ENCODE results near the gene KPTN. TPM values are rescaled to one million over a fixed set of nuclear protein-coding genes. Genes with fewer than 3 reads are reported as not detected.

KPTN gene
- total RNA-seq, 1 donor from 2014 or later: 15.9 TPM

DNA sequence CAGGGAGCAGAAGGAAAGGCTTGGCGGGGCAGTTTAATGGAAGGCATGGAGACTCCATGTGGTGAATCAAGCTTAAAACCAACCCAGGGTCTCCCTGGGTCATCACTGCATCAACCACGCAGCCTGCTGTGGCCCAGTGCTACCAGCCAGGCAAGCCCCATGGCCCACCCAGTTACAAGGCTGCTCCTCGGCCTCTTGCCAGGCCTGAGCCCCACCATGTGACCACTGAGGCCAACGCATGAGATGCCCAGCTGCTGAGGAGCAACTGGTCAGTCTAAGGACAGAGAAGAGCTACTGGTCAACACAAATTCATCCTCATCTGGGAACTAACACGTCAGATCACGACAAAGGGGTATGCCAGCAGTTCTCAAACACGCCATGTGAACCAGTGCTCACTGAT lies 15.4 kb upstream of the KPTN start:
- Histone ChIP-seq H3K9ac (ENCODE audit: low read length) (no peak overlapping the region), H3K27me3 (ENCODE audit: insufficient read depth, low read length) (no peaks in the 10 kb centered on the region), H3K36me3 (ENCODE audit: insufficient read depth, low read length) (peaks cover 7% of the 10 kb centered on the region), H3K27ac (ENCODE audit: low read depth, low read length) (no peak overlapping the region), H3K9me3 (ENCODE audit: insufficient read depth, low read depth, low read length) (no peaks in the 10 kb centered on the region), H3K4me1 (ENCODE audit: insufficient read depth, low read length) (no peaks in the 10 kb centered on the region), H3K4me2 (ENCODE audit: low read length) (no peak overlapping the region), H2AFZ (ENCODE audit: low read depth, low read length) (no peak overlapping the region), H3K79me2 (ENCODE audit: insufficient read depth, low read length) (peaks cover 10% of the 10 kb centered on the region), H3K4me3 (ENCODE audit: insufficient read depth, low read depth, low read length) (no peak overlapping the region), H4K20me1 (ENCODE audit: insufficient read depth, low read length) (peaks cover 80% of the 10 kb centered on the region)
- peaks cover 6% of the 10 kb centered on the region for H3K4me1 Mint-ChIP-seq (ENCODE audit: low read depth, unreplicated experiment)
- TF ChIP-seq EZH2 (IDR thresholded peaks at IDR 0.05; ENCODE audit: insufficient read depth, low read length): no peak
- TF ChIP-seq, protein P1, sequence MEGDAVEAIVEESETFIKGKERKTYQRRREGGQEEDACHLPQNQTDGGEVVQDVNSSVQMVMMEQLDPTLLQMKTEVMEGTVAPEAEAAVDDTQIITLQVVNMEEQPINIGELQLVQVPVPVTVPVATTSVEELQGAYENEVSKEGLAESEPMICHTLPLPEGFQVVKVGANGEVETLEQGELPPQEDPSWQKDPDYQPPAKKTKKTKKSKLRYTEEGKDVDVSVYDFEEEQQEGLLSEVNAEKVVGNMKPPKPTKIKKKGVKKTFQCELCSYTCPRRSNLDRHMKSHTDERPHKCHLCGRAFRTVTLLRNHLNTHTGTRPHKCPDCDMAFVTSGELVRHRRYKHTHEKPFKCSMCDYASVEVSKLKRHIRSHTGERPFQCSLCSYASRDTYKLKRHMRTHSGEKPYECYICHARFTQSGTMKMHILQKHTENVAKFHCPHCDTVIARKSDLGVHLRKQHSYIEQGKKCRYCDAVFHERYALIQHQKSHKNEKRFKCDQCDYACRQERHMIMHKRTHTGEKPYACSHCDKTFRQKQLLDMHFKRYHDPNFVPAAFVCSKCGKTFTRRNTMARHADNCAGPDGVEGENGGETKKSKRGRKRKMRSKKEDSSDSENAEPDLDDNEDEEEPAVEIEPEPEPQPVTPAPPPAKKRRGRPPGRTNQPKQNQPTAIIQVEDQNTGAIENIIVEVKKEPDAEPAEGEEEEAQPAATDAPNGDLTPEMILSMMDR (IDR thresholded peaks at IDR 0.05; ENCODE audit: insufficient read depth, low read depth, low read length): no peak
- DNase-seq (ENCODE audit: low read depth) (no peak), FAIRE-seq (no peak)
- H3K9me3 Mint-ChIP-seq (ENCODE audit: unreplicated experiment): no peaks in the 10 kb centered on the region
- H3K27me3 Mint-ChIP-seq (ENCODE audit: low read depth, unreplicated experiment): no peaks in the 10 kb centered on the region
- H3K4me3 Mint-ChIP-seq (ENCODE audit: unreplicated experiment): no peak overlapping the region
- H3K27ac Mint-ChIP-seq (ENCODE audit: unreplicated experiment): no peak overlapping the region
- H3K36me3 Mint-ChIP-seq (ENCODE audit: low read depth, unreplicated experiment): peaks cover 18% of the 10 kb centered on the region

DNA sequence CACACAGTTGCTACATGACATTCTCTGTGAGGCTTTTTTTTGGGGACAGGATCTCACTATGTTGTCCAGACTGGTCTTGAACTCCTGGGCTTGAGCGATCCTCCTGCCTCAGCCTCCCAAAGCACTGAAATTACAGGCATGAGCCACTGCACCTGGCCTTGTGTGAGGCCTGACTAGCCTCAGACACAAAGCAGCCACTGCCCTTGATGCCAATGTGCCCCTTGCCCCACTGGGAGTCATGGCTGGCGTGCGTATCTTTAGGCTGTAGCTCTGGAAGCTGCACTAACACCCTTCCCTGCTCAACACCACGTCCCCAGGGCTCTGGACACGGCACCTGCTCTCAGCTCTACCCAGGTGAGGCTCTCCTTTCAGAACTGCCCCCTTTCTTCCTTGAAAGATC lies 14.5 kb upstream of the KPTN start:
- no peaks in the 10 kb centered on the region for H3K27me3 Mint-ChIP-seq (ENCODE audit: low read depth, unreplicated experiment)
- TF ChIP-seq, protein P1 (IDR thresholded peaks at IDR 0.05; ENCODE audit: insufficient read depth, low read depth, low read length): no peak
- no peak for TF ChIP-seq EZH2 (IDR thresholded peaks at IDR 0.05; ENCODE audit: insufficient read depth, low read length)
- no peak overlapping the region for H3K27ac Mint-ChIP-seq (ENCODE audit: unreplicated experiment)
- Histone ChIP-seq H3K4me3 (ENCODE audit: insufficient read depth, low read depth, low read length) (no peak overlapping the region), H3K27me3 (ENCODE audit: insufficient read depth, low read length) (no peaks in the 10 kb centered on the region), H3K27ac (ENCODE audit: low read depth, low read length) (no peak overlapping the region), H3K36me3 (ENCODE audit: insufficient read depth, low read length) (peaks cover 7% of the 10 kb centered on the region), H3K79me2 (ENCODE audit: insufficient read depth, low read length) (peaks cover 5% of the 10 kb centered on the region), H2AFZ (ENCODE audit: low read depth, low read length) (no peak overlapping the region), H3K9me3 (ENCODE audit: insufficient read depth, low read depth, low read length) (no peaks in the 10 kb centered on the region), H4K20me1 (ENCODE audit: insufficient read depth, low read length) (peaks cover 79% of the 10 kb centered on the region), H3K4me1 (ENCODE audit: insufficient read depth, low read length) (no peaks in the 10 kb centered on the region), H3K9ac (ENCODE audit: low read length) (no peak overlapping the region), H3K4me2 (ENCODE audit: low read length) (no peak overlapping the region)
- FAIRE-seq (no peak), DNase-seq (ENCODE audit: low read depth) (no peak)
- H3K9me3 Mint-ChIP-seq (ENCODE audit: unreplicated experiment): no peaks in the 10 kb centered on the region
- peaks cover 19% of the 10 kb centered on the region for H3K36me3 Mint-ChIP-seq (ENCODE audit: low read depth, unreplicated experiment)
- peaks cover 6% of the 10 kb centered on the region for H3K4me1 Mint-ChIP-seq (ENCODE audit: low read depth, unreplicated experiment)
- H3K4me3 Mint-ChIP-seq (ENCODE audit: unreplicated experiment): no peak overlapping the region

- H3K4me2 ChIP-seq (ENCODE audit: low read length): no peak overlapping the region
- no peaks in the 10 kb centered on the region for H3K9me3 Mint-ChIP-seq (ENCODE audit: unreplicated experiment)
- DNase-seq (ENCODE audit: low read depth) (no peak), FAIRE-seq (no peak)
- H3K36me3 Mint-ChIP-seq (ENCODE audit: low read depth, unreplicated experiment): peaks cover 22% of the 10 kb centered on the region
- no peak overlapping the region for H3K4me3 ChIP-seq (ENCODE audit: insufficient read depth, low read depth, low read length)
- no peaks in the 10 kb centered on the region for H3K27me3 Mint-ChIP-seq (ENCODE audit: low read depth, unreplicated experiment)
- H4K20me1 ChIP-seq (ENCODE audit: insufficient read depth, low read length): peaks cover 76% of the 10 kb centered on the region
- no peak overlapping the region for H3K4me3 Mint-ChIP-seq (ENCODE audit: unreplicated experiment)
- H2AFZ ChIP-seq (ENCODE audit: low read depth, low read length): no peak overlapping the region
- TF ChIP-seq, protein P1 (IDR thresholded peaks at IDR 0.05; ENCODE audit: insufficient read depth, low read depth, low read length): no peak
- TF ChIP-seq EZH2 (IDR thresholded peaks at IDR 0.05; ENCODE audit: insufficient read depth, low read length): no peak
- no peaks in the 10 kb centered on the region for H3K27me3 ChIP-seq (ENCODE audit: insufficient read depth, low read length)
- H3K27ac Mint-ChIP-seq (ENCODE audit: unreplicated experiment): no peak overlapping the region
- H3K36me3 ChIP-seq (ENCODE audit: insufficient read depth, low read length): peaks cover 7% of the 10 kb centered on the region
- H3K9ac ChIP-seq (ENCODE audit: low read length): no peak overlapping the region
- H3K4me1 Mint-ChIP-seq (ENCODE audit: low read depth, unreplicated experiment): peaks cover 6% of the 10 kb centered on the region
- no peaks in the 10 kb centered on the region for H3K4me1 ChIP-seq (ENCODE audit: insufficient read depth, low read length)
- H3K27ac ChIP-seq (ENCODE audit: low read depth, low read length): no peak overlapping the region
- H3K9me3 ChIP-seq (ENCODE audit: insufficient read depth, low read depth, low read length): no peaks in the 10 kb centered on the region
- peaks cover 4% of the 10 kb centered on the region for H3K79me2 ChIP-seq (ENCODE audit: insufficient read depth, low read length)
These were observed 14.0 kb upstream of the KPTN start for GRCh38 chr19:47497821-47498520.

All from astrocyte (in vitro differentiated cells and primary cell).